DMS 273 (cell line): ENCODE data around the gene SLC6A5.

Experiments
- DNase-seq: peaks from one replicate; lab custom pipeline; 2025; ENCODE audit not compliant: unreplicated experiment; lab: John Stamatoyannopoulos, UW

Gene SLC6A5

GRCh38 chr11:20668131-20668809, 68.9 kb downstream of the SLC6A5 start:
- DNase-seq = no peak

- DNase-seq = peak; percentile 64
These were observed 69.7 kb downstream of the SLC6A5 start, which contains the start of gene NELL1 for GRCh38 chr11:20668844-20669819. NELL1 (plus strand) TSS chr11:20669586.

GRCh38 chr11:20669820-20670684, 70.6 kb downstream of the SLC6A5 start:
- DNase-seq = peak; percentile 41

- no peak for DNase-seq
These were observed 71.6 kb downstream of the SLC6A5 start for GRCh38 chr11:20670932-20671403.

GRCh38 chr11:20671856-20672546, 72.6 kb downstream of the SLC6A5 start:
- DNase-seq = peak; percentile 73

GRCh38 chr11:20672575-20672974, 73.2 kb downstream of the SLC6A5 start:
- peak; percentile 32 for DNase-seq

- DNase-seq = no peak
These were observed 77.2 kb downstream of the SLC6A5 start for GRCh38 chr11:20676658-20677057.

- no peak for DNase-seq
These were observed 89.4 kb downstream of the SLC6A5 start for GRCh38 chr11:20688761-20689160.

- DNase-seq = peak; percentile 24
These were observed 108.5 kb downstream of the SLC6A5 start for GRCh38 chr11:20707876-20708275.
